Stomach smooth muscle (tissue), 2 donors: ENCODE measurements around the gene IDI2.

Experiments
- H3K27ac ChIP-seq: one replicate; pipeline ENCODE4 v1.7.0; 2013; ENCODE audit warnings: mild to moderate bottlenecking, low read length, inconsistent platforms
- H3K27me3 ChIP-seq, 2 donors: one replicate each; pipeline ENCODE4 v1.7.0; 2013; ENCODE audit warnings: low read length in 2 of 2; ENCODE audit not compliant: insufficient read depth in 2 of 2, control insufficient read depth in 1 of 2
- H3K36me3 ChIP-seq, 2 donors: one replicate each; pipeline ENCODE4 v1.7.0; 2013; ENCODE audit warnings: low read length in 2 of 2; ENCODE audit not compliant: control insufficient read depth in 2 of 2, insufficient read depth in 2 of 2
- H3K4me1 ChIP-seq: one replicate; pipeline ENCODE4 v1.7.0; 2013; ENCODE audit warnings: low read length; ENCODE audit not compliant: control insufficient read depth, insufficient read depth
- H3K4me3 ChIP-seq, 2 donors: one replicate each; pipeline ENCODE4 v1.7.0; 2013; ENCODE audit warnings: low read length in 2 of 2
- H3K9ac ChIP-seq, 2 donors: one replicate each; pipeline ENCODE4 v1.7.0; 2013; ENCODE audit warnings: low read length in 2 of 2, mild to moderate bottlenecking in 1 of 2
- H3K9me3 ChIP-seq, 2 donors: one replicate each; pipeline ENCODE4 v1.7.0; 2013; ENCODE audit warnings: low read length in 2 of 2; ENCODE audit not compliant: control insufficient read depth in 2 of 2
- donor health status: healthy.
- donor health status: Pancreatic carcinoma.

Gene IDI2

DNA sequence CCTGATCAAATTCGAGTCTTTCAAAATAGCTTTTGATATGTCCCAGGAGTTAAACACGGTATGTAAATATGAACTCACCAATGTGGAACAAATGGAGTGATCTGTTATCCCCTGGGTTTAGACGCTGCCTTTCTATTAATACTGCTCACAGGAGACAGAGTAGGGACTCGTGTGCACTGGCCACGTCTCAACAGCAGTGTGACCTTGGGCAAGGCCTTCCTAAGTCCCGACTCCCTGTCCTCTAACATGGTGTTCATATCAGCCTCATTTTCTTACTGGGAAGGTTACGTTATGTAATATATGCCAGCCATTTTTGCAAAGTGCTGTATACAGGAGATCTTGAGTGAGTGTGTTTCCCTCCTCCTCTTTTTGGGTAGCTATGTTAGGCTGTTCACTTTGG lies 32.4 kb upstream of the IDI2 start:
- Histone ChIP-seq H3K27ac (no peak overlapping the region), H3K27me3 (no peaks in the 10 kb centered on the region), H3K4me3 (peak overlapping the region in 1 of 2 donors; percentile 95), H3K9ac (no peak overlapping the region), H3K4me1 (peaks cover 23% of the 10 kb centered on the region), H3K9me3 (no peaks in the 10 kb centered on the region), H3K36me3 (peaks cover 0 to 2% of the 10 kb centered on the region in 2 donors)

DNA sequence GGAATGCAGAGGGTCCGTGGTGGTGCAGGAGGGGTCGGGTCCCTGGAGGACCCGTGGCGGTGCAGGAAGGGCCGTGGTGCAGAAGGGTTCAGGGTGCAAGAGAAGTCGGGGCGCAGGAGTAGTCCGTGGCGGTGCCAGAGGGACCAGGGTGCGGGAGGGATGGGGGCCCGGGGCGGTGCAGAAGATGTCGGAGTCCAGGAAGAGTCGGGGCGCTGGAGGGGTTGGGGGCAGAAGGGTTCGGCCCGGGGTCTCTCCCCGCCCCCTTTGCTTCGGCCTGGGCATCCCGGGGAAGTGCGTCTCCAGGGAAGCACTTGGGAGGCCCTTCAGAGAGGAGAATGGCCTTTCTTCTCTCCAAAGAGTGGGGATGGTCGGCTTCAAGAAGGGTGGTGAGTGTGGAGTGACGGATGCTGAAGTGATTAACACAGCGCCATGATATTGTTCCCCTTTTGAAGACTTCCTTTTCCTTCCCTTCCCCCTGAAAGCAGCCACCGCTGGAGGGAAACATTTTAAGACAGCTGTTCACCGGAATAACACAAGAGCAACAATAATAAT lies 31.5 kb upstream of the IDI2 start:
- H3K4me3 ChIP-seq: peak overlapping the region; percentile 95
- peaks cover 0 to 10% of the 10 kb centered on the region in 2 donors for H3K36me3 ChIP-seq
- H3K9ac ChIP-seq: peak overlapping the region; percentile 89 to 94
- peak overlapping the region; percentile 85 for H3K27ac ChIP-seq
- no peaks in the 10 kb centered on the region for H3K9me3 ChIP-seq
- H3K27me3 ChIP-seq: no peaks in the 10 kb centered on the region
- peaks cover 23% of the 10 kb centered on the region for H3K4me1 ChIP-seq

DNA sequence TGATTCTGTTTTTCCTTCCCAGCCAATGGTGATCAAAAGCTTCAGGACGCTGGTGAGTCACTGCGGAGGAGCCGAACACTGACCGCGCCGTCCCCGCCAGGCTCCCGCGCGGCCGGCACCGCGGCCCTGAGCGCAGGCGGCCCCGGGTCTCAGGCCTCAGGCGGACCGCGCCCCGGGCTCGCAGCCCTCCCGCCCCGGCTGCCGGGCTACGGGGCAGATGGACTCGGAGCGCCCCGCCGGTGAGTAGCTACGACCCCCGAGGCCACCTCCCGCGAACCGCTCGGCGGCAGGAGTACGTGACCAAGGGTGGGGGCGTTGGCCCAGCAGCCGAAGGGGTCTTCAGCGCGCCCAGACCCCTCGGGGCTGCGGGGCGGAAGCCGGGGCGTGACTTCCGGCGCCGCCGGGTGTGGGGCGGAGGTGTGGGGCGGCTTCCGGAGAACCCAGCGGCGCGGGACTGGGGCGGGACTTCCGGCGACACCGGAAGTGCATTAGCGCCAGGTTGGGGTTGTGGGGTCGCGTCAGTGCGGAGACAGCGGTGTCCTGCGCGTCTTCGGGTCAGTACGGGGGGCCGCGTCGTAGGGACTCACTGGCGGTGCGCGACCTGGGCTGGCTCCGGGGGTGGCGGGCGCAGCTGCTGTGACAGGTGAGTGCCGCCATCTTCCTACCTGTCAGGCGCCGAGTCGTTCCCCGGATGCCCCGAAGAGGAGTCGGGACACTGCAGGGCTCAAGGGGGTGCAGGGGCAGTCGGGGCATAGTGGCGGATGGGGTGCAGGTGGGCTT lies 30.9 kb upstream of the IDI2 start, which contains the start of gene WDR37:
TSS of gene WDR37 (plus strand) at position 60 of the 780 bp plus-strand sequence. CDS start 15,771 bp downstream, outside the sequence.
- Histone ChIP-seq H3K4me1 (peaks cover 23% of the 10 kb centered on the region), H3K27ac (peak within 1 kb of the TSS; percentile 85), H3K27me3 (no peaks in the 10 kb centered on the region), H3K4me3 (peak within 1 kb of the TSS; percentile 95), H3K9ac (peak within 1 kb of the TSS; percentile 89 to 94), H3K9me3 (no peaks in the 10 kb centered on the region), H3K36me3 (peaks cover 0 to 11% of the 10 kb centered on the region in 2 donors)

DNA sequence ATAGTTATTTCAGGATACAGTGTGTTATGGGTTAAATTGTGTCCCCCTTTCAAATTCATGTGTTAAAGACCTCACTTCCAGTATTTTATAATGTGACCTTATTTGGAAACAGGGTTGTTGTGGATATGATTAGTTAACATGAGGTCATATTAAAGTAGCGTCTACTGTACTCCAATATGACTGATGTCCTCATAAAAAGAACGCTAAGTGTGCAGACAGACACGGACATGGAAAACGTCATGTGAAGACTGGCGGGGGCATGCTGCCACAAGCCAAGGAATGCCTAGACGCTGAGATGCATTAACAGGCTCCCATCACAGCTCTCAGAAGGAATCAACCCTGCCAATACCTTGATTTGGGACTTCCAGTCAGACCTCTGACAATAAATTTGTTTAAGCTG lies 29.0 kb upstream of the IDI2 start:
- H3K36me3 ChIP-seq: peaks cover 3 to 11% of the 10 kb centered on the region in 2 donors
- no peaks in the 10 kb centered on the region for H3K9me3 ChIP-seq
- no peak overlapping the region for H3K27ac ChIP-seq
- H3K4me1 ChIP-seq: peaks cover 27% of the 10 kb centered on the region
- no peaks in the 10 kb centered on the region for H3K27me3 ChIP-seq
- H3K9ac ChIP-seq: no peak overlapping the region
- peak overlapping the region; percentile 21 to 30 for H3K4me3 ChIP-seq

DNA sequence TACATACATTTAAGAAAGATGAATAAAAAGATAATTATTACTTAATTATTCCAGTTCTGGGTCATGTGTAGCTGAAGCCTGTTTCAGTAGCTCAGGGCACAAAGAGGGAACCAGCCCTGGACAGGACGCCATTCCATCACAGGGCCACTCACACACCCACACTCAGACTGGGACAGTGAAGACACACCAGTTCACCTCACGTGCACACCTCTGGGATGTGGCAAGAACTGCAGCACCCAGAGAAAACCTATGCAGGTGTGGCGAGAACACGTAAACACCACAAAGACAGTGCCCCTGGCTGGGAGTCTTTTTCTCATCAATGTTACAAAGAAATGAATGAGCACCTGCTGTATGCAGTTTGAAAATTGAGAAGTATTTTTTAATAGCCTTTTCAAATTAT lies 24.9 kb upstream of the IDI2 start:
- Histone ChIP-seq H3K9ac (no peak overlapping the region), H3K4me3 (no peak overlapping the region), H3K4me1 (peaks cover 24% of the 10 kb centered on the region)

DNA sequence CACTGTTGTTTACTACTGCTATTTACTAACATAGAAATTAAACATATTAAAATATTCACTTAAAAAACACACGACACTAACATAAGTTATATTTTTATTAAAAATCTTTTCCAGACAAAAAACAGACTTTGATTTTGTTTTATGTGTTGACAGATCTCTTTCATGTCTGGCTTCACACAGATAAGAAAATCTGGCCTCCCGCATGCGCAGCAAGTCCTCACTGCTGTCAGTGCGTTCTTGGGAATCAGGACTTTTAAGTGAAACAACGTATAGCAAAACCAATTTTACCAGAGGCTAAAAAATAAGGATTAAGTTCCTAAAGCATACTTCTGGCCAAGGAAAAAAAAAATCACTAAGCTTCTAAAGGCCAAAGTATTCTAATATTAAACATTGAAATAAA lies 24.5 kb upstream of the IDI2 start:
- Histone ChIP-seq H3K27ac (peak overlapping the region; percentile 99), H3K4me3 (peak overlapping the region; percentile 92 to 94), H3K9ac (peak overlapping the region; percentile 71 to 81), H3K9me3 (no peaks in the 10 kb centered on the region), H3K36me3 (peaks cover 3 to 11% of the 10 kb centered on the region in 2 donors), H3K27me3 (no peaks in the 10 kb centered on the region), H3K4me1 (peaks cover 21% of the 10 kb centered on the region)

More for the DNA sequence above, 24.9 kb upstream of the IDI2 start:
- Histone ChIP-seq H3K27ac (no peak overlapping the region), H3K27me3 (no peaks in the 10 kb centered on the region), H3K36me3 (peaks cover 3 to 11% of the 10 kb centered on the region in 2 donors), H3K9me3 (no peaks in the 10 kb centered on the region)

DNA sequence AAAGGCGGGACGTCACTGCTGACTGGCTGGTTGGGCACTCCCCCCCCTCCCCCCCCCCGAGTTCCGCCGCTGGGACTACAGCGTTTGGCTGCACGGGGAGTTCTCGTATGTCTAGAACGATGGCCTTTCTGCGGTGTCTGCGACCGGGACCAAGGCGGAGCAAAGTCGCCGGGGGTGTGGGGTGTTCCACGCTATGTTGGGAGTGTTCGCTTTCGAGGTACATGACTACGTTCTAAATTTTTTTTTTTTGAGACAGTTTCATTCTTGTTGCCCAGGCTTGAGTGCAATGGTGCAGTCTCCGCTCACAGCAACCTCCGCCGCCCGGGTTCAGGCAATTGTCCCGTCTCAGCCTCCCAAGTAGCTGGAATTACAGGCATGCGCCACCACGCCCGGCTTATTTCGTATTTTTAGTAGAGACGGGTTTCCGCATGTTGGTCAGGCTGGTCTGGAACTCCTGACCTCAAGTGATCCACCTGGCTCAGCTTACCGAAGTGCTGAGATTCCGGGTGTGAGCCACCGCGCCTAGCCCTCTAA lies 23.8 kb upstream of the IDI2 start:
- Histone ChIP-seq H3K4me1 (peaks cover 16% of the 10 kb centered on the region), H3K27me3 (no peaks in the 10 kb centered on the region), H3K4me3 (peak overlapping the region; percentile 92 to 94), H3K27ac (peak overlapping the region; percentile 99), H3K9ac (peak overlapping the region; percentile 81 to 92), H3K36me3 (peaks cover 3 to 11% of the 10 kb centered on the region in 2 donors), H3K9me3 (no peaks in the 10 kb centered on the region)

DNA sequence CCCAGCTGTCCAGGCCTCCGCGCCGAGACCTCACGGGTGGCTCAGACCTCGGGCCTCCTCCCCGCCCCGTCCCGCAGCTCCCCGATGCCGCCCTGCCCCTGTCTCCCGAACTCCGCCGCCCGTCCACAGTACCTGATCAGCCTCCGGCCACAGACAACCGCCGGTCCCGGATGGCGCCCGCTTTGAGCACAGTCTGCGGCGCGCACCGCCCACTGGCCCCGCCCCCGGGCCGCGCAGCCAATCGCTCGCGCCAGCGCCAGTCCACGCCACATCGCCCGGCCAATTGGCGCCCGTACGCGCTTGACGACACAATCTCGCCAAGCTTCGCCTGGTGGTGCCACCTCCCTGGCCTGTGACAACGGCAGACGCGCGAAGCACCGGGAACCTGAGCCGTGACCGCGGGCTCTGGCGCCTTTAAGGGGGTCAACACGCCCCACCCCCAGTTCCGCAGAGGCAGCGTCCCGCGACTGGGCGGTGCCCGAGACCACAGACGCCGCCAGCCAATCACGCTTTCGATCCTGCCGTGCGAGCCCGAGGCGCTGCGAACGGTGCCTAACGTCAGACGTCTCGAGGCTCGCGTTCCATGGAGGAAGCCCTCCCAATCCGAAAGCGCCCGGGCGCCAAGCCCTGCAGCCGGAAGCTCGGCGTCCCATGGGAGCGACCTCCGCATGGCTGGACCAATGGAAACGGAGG lies 23.2 kb upstream of the IDI2 start, which contains the start of gene IDI1:
TSS of gene IDI1 (minus strand) at position 388 of the 693 bp plus-strand sequence. CDS start at position 272, 116 bp downstream.
- peaks cover 16% of the 10 kb centered on the region for H3K4me1 ChIP-seq
- H3K36me3 ChIP-seq: peaks cover 3 to 13% of the 10 kb centered on the region in 2 donors
- H3K27me3 ChIP-seq: no peaks in the 10 kb centered on the region
- peak within 1 kb of the TSS; percentile 92 to 94 for H3K4me3 ChIP-seq
- peak within 1 kb of the TSS; percentile 99 for H3K27ac ChIP-seq
- peak within 1 kb of the TSS; percentile 81 to 92 for H3K9ac ChIP-seq
- no peaks in the 10 kb centered on the region for H3K9me3 ChIP-seq

DNA sequence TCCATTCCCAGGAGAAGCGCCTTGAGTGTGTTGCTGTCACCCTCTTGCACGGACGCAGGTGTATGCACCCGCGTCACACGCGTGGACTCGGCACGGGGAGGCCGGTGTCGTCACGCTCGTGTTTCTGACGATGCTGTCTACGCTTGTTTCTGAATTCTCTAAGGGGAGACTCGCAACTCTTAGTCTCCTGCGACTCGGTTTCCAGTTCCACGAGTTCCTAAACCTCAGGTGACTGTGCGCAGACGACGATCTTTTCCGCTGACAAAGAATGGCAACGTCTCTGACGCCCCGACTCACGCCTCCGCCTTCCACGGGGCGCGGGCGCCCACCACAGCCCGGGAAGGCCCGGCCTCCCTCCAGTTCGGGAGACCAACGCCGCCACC lies 22.7 kb upstream of the IDI2 start:
- peaks cover 16% of the 10 kb centered on the region for H3K4me1 ChIP-seq

DNA sequence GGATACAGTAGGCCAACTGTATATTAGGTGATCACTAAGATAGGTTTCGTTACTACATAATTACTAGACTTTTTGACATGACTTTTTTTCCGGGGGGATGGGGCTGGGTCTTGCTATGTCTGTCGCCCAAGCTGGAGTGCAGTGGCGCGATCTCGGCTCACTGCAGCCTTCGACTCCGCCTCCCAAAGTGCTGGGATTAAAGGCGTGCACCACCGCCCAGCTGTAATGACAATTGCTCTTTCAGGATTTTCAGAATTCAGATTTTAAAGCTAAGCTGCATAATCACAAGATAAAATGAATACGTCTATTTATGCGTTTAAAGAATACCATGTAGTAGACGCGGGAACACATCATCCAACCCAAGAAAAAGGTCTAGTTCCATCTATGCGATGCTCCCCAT lies 22.3 kb upstream of the IDI2 start:
- H3K9me3 ChIP-seq: no peaks in the 10 kb centered on the region
- peak overlapping the region; percentile 92 to 94 for H3K4me3 ChIP-seq
- H3K9ac ChIP-seq: peak overlapping the region; percentile 81 to 92
- peaks cover 16% of the 10 kb centered on the region for H3K4me1 ChIP-seq
- H3K27me3 ChIP-seq: no peaks in the 10 kb centered on the region
- H3K36me3 ChIP-seq: peaks cover 3 to 14% of the 10 kb centered on the region in 2 donors
- peak overlapping the region; percentile 99 for H3K27ac ChIP-seq

More for the DNA sequence above, 22.7 kb upstream of the IDI2 start:
- peak overlapping the region; percentile 81 to 92 for H3K9ac ChIP-seq
- H3K9me3 ChIP-seq: no peaks in the 10 kb centered on the region
- H3K4me3 ChIP-seq: peak overlapping the region; percentile 92 to 94
- H3K36me3 ChIP-seq: peaks cover 3 to 12% of the 10 kb centered on the region in 2 donors
- H3K27ac ChIP-seq: peak overlapping the region; percentile 99
- H3K27me3 ChIP-seq: no peaks in the 10 kb centered on the region
